RPMI7951 (cell line): ENCODE data around the gene SF3B2. TPM values are rescaled to one million over a fixed set of nuclear protein-coding genes. Genes with fewer than 3 reads are reported as not detected.
A peak's percentile ranks its signal among the peaks of the same experiment; 100 is the strongest.
"Not testable (repeated sequence)": the region's sequence is repeated elsewhere in the genome, so short reads cannot be mapped to it uniquely, and the experiment has no call there.

ENCODE experiments used
- DNase-seq: peaks from one replicate; pipeline ENCODE4 v3.0.0-alpha.2; 2012; ENCODE audit warnings: low read depth
- total RNA-seq: library from RNA; depleted of rRNA; stranded (reverse); fragments of >200 nt; shearing (Covaris generic); gene quantifications from 2 replicates; pipeline ENCODE4 v1.2.3, GENCODE V29; 2014

SF3B2 gene
- total RNA-seq, 1 experiment from 2014 or later, result 198 TPM

DNA sequence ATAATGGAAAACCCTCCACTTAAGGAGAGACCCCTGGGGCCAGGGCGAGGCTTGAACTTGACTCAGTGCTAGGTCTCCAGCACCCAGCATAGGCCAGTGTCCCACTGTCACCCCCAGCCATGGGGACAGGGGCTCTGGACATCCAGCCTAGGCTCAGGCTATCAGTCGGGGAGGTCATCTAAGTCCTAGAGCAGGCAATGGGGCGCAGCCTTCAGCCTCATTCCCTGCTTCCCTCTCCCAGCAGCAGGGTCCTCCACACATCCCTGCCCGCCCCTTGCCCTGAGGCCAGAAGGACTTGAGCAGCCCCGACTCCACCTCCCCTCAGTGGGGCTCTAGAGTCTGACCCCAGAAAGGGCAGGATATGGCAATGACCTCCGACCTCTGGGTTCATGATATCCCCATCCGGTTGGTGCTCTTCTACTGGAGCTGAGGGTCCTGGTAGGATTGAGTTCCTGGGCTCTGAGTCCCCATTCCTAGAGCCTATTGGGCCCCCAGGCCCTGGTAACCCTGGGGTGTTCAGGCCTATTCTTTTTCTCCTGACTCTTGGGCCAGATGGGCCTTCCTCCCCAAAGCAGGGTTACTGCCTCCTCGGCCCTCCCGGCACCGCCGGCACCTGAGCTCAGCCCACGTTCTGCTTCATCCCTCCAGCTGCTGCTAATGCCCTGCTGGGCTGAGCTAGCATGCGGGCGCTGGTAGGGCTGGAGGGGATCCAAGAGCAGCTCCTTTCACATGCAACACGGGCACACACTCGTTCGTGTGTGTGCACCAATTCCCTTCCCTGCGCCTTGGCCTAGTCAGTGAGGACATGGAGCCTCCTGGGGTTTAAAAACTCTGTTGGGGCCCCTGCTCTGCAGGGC is 36.0 kb upstream of the SF3B2 start:
- no peak for DNase-seq

- DNase-seq, result no peak
Measured at GRCh38 chr11:66016793-66017177, 35.4 kb upstream of the SF3B2 start.

DNA sequence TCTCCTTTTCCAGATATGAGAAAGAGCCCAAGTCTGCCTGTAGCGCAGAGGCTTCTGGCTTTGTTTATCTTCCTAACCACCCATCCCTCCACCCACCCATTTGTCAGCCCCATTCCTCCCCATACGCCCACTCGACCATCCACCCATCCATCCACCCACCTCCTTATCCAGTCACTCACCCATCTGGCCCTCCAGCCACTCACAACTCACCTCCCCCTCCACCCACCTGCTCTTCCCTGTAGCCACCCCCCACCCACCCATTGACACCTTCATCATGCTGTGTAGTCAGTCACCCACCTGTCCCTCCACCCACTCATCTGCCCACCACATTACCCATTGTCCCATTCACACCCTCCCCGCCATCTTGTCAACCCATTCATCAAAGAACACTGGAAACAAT is 34.8 kb upstream of the SF3B2 start:
- DNase-seq, result no peak

DNA sequence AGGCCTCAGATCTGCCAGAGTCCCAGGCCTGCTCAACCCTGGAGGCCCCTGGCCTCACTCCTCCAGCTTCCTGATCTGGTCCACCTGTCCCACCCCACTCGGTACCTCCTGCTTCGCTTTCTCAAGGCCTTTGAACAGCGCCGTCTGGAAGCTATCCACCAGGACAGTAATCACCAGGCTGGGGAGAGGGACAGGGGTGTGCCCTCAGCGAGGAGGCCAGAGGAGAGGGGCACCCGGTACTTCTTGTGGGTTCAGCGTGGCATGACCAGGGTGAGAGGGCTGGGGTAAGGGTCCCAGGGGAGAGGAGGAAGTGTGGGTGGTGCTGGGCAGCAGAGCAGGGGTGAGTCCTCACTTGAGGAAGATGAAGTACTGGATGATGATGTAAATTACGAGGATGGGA is 32.0 kb upstream of the SF3B2 start:
- DNase-seq, result no peak

DNA sequence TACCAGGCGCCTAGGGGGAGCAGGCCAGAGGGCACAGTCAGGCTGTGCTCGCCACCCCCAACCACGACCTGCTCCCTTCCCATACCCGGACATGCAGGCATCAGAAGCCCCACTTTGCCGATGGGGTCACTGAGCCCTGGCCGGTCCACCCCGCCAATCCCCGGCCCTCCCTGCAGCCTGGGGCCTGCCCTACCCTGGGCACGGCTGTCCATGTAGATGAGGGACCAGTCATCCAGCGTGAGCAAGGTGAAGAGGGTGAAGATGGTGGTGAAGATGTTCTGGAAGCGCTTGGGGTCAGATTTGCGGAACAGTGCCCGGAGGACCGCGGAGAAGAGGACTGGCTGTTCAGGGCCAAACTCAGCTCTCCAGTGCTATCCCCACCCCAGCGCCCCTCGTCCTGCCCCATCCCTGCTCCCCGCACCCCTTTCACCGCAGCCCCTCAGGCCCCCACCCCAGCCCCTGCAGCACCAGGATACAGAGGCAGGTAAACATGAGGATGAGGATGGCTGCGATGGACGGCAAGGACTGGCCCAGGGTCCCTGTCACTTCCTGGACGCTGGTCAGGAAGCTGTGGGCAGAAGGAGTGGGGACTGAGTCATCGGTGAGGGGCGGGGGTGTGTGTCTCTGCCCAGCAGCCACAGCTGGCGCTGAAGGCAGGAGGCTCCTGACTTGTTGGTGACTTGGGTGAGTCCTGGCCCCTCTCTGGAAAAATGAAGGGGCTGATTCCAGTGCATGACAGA is 31.4 kb upstream of the SF3B2 start:
- DNase-seq, result peak; percentile 91

DNA sequence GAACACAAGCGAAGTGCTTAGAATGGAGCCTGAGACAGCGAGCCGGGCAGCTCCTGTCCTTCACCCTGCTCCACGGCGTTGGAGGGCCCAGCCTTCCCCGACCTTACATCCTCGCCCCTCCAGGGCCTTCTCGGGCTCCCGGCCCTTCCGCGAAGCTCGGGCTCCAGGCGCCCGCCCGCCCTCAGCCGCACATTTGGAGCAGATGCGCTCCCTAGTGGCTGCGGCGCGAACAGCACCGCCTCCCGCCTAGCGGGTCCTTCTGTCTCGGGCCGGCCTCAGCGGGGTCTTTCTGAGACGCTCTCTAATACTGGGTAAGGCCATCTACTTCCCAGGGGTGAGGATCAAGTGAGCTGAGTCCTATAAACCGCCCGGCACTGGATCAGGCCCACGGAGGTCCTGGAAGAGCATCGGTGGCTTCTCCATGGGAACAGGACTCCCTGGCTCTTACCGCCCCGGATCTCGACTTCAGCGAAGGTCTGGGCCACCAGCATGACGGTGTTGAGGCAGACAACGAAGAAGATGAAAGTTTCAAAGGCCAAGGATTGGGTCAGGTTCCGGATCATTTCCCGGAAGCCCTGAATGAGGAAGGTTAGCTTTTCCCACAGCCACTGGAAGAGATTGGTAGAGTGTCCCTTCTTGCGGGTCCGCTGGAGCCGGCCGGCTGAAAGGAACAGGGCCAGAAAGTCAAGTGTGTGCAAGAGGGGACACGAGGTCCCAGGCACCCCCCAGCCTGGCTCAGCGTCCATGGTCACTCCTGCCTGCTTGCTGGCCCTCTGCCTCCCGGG is 29.6 kb upstream of the SF3B2 start:
- DNase-seq, result peak; percentile 55

DNA sequence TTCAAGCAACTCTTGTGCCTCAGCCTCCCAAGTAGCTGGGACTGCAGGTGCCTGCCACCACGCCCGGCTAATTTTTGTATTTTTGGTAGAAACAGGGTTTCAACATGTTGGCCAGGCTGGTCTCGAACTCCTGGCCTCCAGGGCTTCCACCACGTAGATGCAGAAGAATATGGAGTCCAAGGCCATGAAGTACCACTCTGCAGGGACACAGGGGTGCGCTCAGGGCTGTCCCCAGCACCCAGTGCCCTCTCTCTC is 29.1 kb upstream of the SF3B2 start:
- DNase-seq, result not testable (repeated sequence)

GRCh38 chr11:66026017-66026529 is 26.1 kb upstream of the SF3B2 start, which contains the start of gene CATSPER1:
CATSPER1 (minus strand) TSS chr11:66026479; CDS start chr11:66026379, 100 bp downstream.
- no peak for DNase-seq

DNA sequence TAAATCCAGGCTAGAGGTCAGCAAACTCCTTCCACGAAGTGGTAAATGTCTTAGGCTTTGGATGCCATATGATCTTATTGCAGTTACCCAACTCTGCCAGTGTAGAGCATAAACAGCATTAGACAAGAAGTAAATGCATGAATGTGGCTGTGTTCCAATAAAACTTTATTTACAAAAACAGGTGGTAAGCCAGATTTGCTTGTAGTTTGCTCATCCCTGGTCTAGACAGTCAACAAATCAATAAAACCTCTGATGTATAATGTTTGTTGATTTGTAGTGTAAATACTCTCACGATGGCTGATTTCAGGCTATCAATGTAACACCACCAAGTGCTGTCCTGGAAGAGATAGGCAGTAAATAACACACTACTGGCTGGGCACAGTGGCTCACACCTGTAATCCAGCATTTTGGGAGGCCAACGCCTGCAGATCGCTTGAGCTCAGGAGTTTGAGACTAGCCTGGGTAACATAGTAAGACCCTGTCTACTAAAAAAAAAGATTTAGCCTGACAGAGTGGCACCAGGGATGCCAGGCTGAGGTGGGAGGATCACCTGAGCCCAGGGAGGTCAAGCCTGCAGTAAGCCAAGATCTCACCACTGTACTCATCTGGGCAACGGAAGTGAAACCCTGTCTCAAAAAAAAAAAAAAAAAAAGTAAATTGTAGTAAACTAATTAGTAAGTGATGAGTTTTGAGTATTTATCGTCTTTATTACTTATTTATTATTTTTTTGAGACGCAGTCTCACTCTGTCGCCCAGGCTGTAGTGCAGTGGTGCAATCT is 19.0 kb upstream of the SF3B2 start:
- no peak for DNase-seq

- DNase-seq, result no peak
Measured at GRCh38 chr11:66035653-66036333, 16.4 kb upstream of the SF3B2 start.

GRCh38 chr11:66036334-66036710 is 15.8 kb upstream of the SF3B2 start:
- DNase-seq, result no peak

DNA sequence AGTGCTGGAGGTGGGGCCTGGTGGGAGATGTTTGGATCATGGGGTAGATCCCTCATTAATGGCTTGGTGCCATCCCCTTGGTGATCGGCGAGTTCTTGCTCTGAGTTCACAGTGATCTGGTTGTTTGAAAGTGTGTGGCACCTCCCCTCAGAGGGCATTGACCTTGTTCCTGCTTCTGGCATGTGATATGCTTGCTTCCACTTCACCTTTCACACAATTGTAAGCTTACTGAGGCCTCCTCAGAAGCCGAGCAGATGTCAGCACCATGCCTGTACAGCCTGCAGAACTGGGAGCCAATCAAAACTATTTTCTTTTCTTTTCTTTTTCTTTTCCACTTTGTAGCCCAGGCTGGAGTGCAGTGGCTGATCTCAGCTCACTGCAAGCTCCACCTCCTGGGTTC is 14.8 kb upstream of the SF3B2 start:
- DNase-seq, result no peak

- DNase-seq, result no peak
Measured at GRCh38 chr11:66039765-66040164, 12.4 kb upstream of the SF3B2 start.

DNA sequence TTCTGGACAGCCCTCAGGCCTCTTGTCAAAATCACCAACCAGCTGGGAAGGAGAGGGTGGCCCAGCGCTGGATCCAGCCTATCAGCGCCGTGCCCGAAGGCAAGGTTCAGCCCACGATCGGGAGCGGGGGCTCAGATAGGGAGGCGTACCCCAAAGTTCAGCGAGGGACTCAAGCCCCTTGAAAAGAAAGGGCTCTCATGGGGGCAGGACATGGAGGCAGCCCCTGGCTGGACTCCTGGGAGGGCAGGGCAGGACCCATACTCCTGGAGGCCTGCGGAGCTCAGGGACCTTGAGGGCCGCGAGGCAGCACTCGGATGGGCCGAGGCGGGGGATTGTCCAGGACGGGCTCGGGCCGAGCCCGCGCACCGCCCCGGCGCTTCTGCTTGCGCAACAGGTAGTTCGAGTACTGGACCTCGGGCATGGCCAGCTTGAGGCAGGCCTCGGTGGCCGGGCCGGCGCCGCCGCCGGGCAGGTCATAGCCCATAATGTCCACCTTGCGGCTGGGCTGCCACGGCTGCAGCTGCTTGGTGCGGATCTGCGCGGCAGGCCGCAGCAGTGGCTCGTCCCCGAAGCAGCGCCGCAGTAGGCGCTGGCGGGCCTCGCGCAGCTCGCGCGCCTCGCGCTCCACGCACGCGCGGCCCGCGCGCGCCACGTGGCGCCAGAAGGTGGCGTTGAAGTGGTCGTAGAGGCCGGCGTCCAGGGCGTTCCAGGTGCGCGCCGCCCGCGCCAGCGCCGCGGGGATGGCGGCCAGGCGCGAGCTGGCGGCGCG is 9.8 kb upstream of the SF3B2 start:
- no peak for DNase-seq

GRCh38 chr11:66042996-66043906 is 8.9 kb upstream of the SF3B2 start:
- no peak for DNase-seq

DNA sequence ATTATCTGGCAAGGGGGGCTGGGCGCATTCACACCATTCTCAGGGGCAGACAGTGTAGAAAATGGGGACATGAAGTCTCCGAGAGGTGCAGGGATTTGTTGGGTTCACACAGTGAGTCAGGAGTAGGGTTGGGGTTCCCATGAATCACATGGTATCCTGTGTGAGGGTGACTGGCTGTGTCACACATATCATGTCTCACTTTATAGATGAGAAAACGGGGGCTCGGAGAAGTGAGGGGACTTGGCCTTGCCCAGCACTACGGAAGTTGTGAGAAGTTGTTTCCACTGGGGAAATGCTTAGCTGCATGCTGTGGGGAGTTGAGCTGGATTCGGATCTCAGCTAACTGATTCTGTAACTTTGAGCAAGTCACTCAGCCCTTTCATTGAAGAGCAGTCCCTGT is 7.4 kb upstream of the SF3B2 start:
- DNase-seq, result no peak

DNA sequence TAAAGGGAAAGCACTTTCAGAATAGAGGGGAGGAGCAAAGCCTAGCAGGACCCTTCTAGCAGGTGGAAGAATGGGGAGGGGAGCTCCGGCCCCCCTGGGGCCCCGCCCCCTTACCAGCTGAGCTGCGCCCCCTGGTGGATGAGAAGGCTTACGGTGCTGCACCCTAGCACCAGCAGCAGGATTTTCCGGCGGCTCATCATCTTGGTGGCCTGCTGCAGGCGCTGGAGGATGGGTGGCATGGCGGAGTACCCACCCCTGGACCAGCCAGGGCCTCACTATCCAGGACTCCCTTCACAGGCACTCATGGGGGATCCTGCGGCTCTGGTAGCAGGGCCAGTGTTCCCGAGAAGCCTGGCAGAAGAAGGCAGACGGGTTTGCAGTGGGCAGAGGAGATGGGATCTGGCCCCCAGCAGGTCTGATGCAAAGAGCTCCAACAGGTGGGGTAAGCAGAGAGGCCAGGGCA is 7.0 kb upstream of the SF3B2 start:
- peak; percentile 68 for DNase-seq

DNA sequence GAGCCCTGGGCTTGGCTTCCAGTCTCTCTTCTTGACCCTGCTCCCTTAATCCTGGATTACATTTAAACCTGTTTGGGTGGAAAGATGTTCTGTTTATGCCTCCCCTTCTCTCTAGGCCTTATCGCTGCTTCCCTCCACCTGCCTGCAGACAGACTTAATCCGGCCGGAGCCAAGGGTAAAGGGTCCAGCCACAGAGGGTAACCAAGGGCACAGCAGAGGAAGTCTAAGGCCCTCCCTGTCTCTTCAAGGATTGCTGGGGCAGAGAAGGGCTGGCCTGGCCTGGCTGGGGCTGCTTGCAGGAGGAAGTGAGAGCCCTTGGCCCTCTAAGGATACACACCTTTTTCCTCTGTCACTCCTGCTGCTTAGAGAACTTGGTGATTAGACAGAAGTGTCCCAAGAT is 5.3 kb upstream of the SF3B2 start:
- no peak for DNase-seq
